ENCODE data around the gene BRWD1.

The BRWD1 gene

DNA sequence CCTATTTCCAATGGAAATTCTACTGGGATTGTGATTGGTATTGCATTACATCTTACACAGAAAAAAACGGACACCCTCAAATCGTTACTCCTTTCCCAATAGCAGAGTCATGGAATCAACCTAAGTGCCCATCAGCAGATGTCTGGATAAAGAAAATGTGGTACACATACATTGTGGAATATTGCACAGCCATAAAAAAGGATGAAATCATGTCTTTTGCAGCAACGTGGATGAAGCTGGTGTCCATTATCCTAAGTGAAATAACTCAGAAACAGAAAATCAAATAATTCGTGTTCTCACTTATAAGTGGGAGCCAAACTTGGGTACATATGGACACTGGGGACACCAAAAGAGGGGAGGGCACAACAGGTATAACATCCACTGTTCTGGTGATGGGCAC, 21.2 kb upstream of the BRWD1 start:
- no peak for DNase-seq (ENCODE audit: insufficient read length, low spot score)
- FAIRE-seq: no peak
- TF ChIP-seq PAX5 (IDR thresholded peaks at IDR 0.05; ENCODE audit: insufficient read depth, low read length, severe bottlenecking) (no peak), SPI1 (IDR thresholded peaks at IDR 0.05; ENCODE audit: low read depth, low read length) (no peak), TAF1 (IDR thresholded peaks at IDR 0.05; ENCODE audit: low read depth, low read length) (no peak), POU2F2 (IDR thresholded peaks at IDR 0.05; ENCODE audit: low read depth, low read length) (no peak)

DNA sequence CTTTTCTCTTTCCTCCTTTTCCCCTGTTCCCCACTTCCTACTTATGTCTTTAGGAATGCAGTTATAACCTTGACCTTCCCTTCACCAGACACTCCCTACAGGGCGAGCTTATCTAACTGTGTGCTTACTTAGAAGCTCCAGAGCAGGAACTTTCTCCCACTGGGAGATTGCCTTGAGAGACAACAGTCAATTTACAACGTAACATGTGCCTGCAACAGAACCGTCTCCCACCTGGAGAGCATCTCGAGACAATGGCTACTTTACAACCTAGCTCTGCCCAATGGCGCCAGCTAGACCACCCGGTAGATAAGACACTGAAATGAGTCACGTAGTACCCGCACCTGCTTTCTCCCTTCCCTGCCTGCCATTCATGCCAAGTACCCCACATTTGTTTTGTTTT, 18.7 kb upstream of the BRWD1 start:
- FAIRE-seq: no peak
- no peak for DNase-seq (ENCODE audit: insufficient read length, low spot score)
- no peak for TF ChIP-seq POLR2AphosphoS5 (IDR thresholded peaks at IDR 0.05; ENCODE audit: low read depth, low read length)
- TF ChIP-seq POLR2A (IDR thresholded peaks at IDR 0.05; ENCODE audit: low read depth, low read length): no peak
- no peak for TF ChIP-seq POU2F2 (IDR thresholded peaks at IDR 0.05; ENCODE audit: low read depth, low read length)
- TF ChIP-seq TAF1 (IDR thresholded peaks at IDR 0.05; ENCODE audit: low read depth, low read length): no peak
- TF ChIP-seq PAX5 (IDR thresholded peaks at IDR 0.05; ENCODE audit: insufficient read depth, low read length, severe bottlenecking): no peak
- no peak for TF ChIP-seq SPI1 (IDR thresholded peaks at IDR 0.05; ENCODE audit: low read depth, low read length)

- DNase-seq (ENCODE audit: insufficient read length, low spot score): no peak
Measured at GRCh38 chr21:39330001-39330400, 16.6 kb upstream of the BRWD1 start.

DNA sequence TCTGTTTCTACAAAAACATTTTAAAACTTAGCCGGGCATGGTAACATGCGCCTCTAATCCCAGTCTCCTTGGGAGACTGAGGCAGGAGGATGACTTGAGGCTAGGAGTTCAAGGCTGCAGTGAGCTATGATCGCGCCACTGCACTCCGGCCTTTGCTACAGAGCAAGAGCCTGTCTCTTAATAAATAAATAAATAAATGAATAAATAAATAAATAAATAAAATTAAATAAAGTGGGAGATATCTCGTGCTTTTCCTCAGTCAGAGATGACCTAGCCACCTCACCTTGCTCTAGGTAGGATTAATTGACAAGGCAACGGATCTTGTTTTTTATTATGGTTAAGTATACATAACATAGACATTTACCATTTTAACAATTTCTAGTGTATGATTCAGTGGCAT, 14.3 kb upstream of the BRWD1 start:
- no peak for TF ChIP-seq TAF1 (IDR thresholded peaks at IDR 0.05; ENCODE audit: low read depth, low read length)
- TF ChIP-seq SPI1 (IDR thresholded peaks at IDR 0.05; ENCODE audit: low read depth, low read length): no peak
- DNase-seq (ENCODE audit: insufficient read length, low spot score) (no peak), FAIRE-seq (no peak)

More at GRCh38 chr21:39330001-39330400, 16.6 kb upstream of the BRWD1 start:
- TF ChIP-seq POU2F2 (IDR thresholded peaks at IDR 0.05; ENCODE audit: low read depth, low read length) (no peak), PAX5 (IDR thresholded peaks at IDR 0.05; ENCODE audit: insufficient read depth, low read length, severe bottlenecking) (no peak), POLR2AphosphoS5 (IDR thresholded peaks at IDR 0.05; ENCODE audit: low read depth, low read length) (no peak), TAF1 (IDR thresholded peaks at IDR 0.05; ENCODE audit: low read depth, low read length) (no peak), SPI1 (IDR thresholded peaks at IDR 0.05; ENCODE audit: low read depth, low read length) (no peak), POLR2A (IDR thresholded peaks at IDR 0.05; ENCODE audit: low read depth, low read length) (no peak)
- FAIRE-seq: no peak

DNA sequence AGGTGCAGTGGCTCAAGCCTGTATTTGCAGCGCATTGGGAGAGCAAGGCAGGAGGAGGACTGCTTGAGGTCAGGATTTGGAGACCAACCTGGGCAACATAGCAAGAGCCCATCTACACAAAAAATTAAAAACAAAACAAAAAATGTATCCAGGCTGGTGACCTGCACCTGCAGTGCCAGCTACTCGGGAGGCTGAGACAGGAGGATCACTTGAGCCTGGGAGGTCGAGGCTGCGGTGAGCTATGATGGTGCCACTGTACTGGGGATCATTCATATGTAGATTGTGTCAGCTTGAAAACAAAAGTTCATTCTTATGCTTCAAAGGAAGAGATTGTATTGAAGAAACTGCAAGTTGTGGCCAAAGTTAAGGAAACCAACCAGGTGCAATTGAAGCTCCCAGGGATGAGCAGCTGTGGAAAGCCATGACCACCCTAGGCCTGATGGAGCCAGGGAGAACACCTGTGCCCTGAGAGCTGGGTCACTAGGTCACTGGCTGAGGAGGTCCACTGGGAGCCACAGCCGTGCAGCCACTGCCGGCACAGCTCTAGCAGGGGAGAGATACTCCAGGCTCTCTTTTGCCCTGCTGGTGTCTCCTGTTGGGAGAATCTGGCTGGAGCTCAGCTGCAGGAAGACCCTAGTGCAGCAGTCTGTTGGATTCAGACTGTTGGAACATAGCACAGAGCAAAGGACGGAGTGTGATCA, 13.3 kb upstream of the BRWD1 start:
- FAIRE-seq (no peak), DNase-seq (ENCODE audit: insufficient read length, low spot score) (no peak)
- TF ChIP-seq POLR2A (IDR thresholded peaks at IDR 0.05; ENCODE audit: low read depth, low read length) (no peak), POU2F2 (IDR thresholded peaks at IDR 0.05; ENCODE audit: low read depth, low read length) (no peak), SPI1 (IDR thresholded peaks at IDR 0.05; ENCODE audit: low read depth, low read length) (no peak), POLR2AphosphoS5 (IDR thresholded peaks at IDR 0.05; ENCODE audit: low read depth, low read length) (no peak), TAF1 (IDR thresholded peaks at IDR 0.05; ENCODE audit: low read depth, low read length) (no peak), PAX5 (IDR thresholded peaks at IDR 0.05; ENCODE audit: insufficient read depth, low read length, severe bottlenecking) (no peak)

- TF ChIP-seq PAX5 (IDR thresholded peaks at IDR 0.05; ENCODE audit: insufficient read depth, low read length, severe bottlenecking) (no peak), POLR2AphosphoS5 (IDR thresholded peaks at IDR 0.05; ENCODE audit: low read depth, low read length) (no peak), POU2F2 (IDR thresholded peaks at IDR 0.05; ENCODE audit: low read depth, low read length) (no peak), SPI1 (IDR thresholded peaks at IDR 0.05; ENCODE audit: low read depth, low read length) (no peak), POLR2A (IDR thresholded peaks at IDR 0.05; ENCODE audit: low read depth, low read length) (no peak), TAF1 (IDR thresholded peaks at IDR 0.05; ENCODE audit: low read depth, low read length) (no peak)
- no peak for DNase-seq (ENCODE audit: insufficient read length, low spot score)
- FAIRE-seq: no peak
Measured at GRCh38 chr21:39325458-39325857, 12.0 kb upstream of the BRWD1 start.

- TF ChIP-seq PAX5 (IDR thresholded peaks at IDR 0.05; ENCODE audit: insufficient read depth, low read length, severe bottlenecking) (no peak), TAF1 (IDR thresholded peaks at IDR 0.05; ENCODE audit: low read depth, low read length) (no peak), POLR2AphosphoS5 (IDR thresholded peaks at IDR 0.05; ENCODE audit: low read depth, low read length) (no peak), SPI1 (IDR thresholded peaks at IDR 0.05; ENCODE audit: low read depth, low read length) (no peak), POLR2A (IDR thresholded peaks at IDR 0.05; ENCODE audit: low read depth, low read length) (no peak)
- FAIRE-seq: no peak
- DNase-seq (ENCODE audit: insufficient read length, low spot score): no peak
Measured at GRCh38 chr21:39321424-39321823, 8.0 kb upstream of the BRWD1 start.

DNA sequence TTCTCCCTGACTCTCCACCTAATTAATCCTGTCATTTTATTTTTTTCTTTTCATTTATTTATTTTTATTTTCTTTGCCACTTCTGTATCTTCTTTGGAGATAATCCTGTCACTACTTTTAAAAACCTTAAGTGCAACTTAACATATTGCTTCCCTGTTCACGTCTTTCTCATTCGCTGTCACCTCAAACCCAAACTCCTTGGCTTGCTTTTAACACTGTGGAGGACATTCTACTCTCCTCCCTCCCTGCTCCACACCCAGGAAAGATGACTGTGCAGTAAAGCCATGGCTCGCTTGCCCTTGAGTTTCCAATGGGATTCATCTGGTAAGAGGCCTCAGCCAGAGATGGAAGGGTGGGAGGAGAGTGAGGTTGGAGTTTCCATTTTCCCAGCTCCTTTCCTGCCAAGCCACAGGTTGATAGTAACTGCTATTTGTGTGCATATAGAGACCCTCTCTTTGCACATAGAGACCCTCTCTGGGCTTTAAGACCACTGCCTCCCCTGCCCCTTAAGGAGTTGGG, 6.4 kb upstream of the BRWD1 start:
- TF ChIP-seq PAX5 (IDR thresholded peaks at IDR 0.05; ENCODE audit: insufficient read depth, low read length, severe bottlenecking) (no peak), TAF1 (IDR thresholded peaks at IDR 0.05; ENCODE audit: low read depth, low read length) (no peak), POLR2A (IDR thresholded peaks at IDR 0.05; ENCODE audit: low read depth, low read length) (no peak), POU2F2 (IDR thresholded peaks at IDR 0.05; ENCODE audit: low read depth, low read length) (no peak), SPI1 (IDR thresholded peaks at IDR 0.05; ENCODE audit: low read depth, low read length) (no peak), POLR2AphosphoS5 (IDR thresholded peaks at IDR 0.05; ENCODE audit: low read depth, low read length) (no peak)
- no peak for DNase-seq (ENCODE audit: insufficient read length, low spot score)
- FAIRE-seq: no peak

- FAIRE-seq (no peak), DNase-seq (ENCODE audit: insufficient read length, low spot score) (no peak)
- no peak for TF ChIP-seq TAF1 (IDR thresholded peaks at IDR 0.05; ENCODE audit: low read depth, low read length)
- TF ChIP-seq POU2F2 (IDR thresholded peaks at IDR 0.05; ENCODE audit: low read depth, low read length): no peak
- TF ChIP-seq SPI1 (IDR thresholded peaks at IDR 0.05; ENCODE audit: low read depth, low read length): no peak
- no peak for TF ChIP-seq POLR2A (IDR thresholded peaks at IDR 0.05; ENCODE audit: low read depth, low read length)
- TF ChIP-seq POLR2AphosphoS5 (IDR thresholded peaks at IDR 0.05; ENCODE audit: low read depth, low read length): no peak
- TF ChIP-seq PAX5 (IDR thresholded peaks at IDR 0.05; ENCODE audit: insufficient read depth, low read length, severe bottlenecking): no peak
Measured at GRCh38 chr21:39319251-39319756, 5.9 kb upstream of the BRWD1 start.
